WTC11 (cell line): ENCODE data around the gene TTC7B. TPM values are rescaled to one million over a fixed set of nuclear protein-coding genes. Genes with fewer than 3 reads are reported as not detected.
"Not testable (repeated sequence)": the region's sequence is repeated elsewhere in the genome, so short reads cannot be mapped to it uniquely, and the experiment has no call there.

Experiments used
- ATAC-seq: fragments of 200-7000 bp; cut with Tn5 transposase; 2 replicates; pipeline ENCODE4 v1.10.0; 2021; ENCODE audit warnings: mild to moderate bottlenecking, moderate library complexity
- CTCF ChIA-PET: fragments of 300-600 bp; sonication (Branson Sonifier 250); formaldehyde crosslinking; loops from one replicate; lab custom pipeline; 2021; ENCODE audit warnings: antibody characterized with exemption; lab: Charles Lee
- POLR2A ChIA-PET: fragments of 350-600 bp; sonication (Branson Sonifier 250); formaldehyde crosslinking; loops from one replicate; lab custom pipeline; 2021; ENCODE audit warnings: antibody characterized with exemption; lab: Charles Lee
- DNase-seq: peaks from one replicate; pipeline ENCODE4 v3.0.0; 2021; ENCODE audit warnings: low spot score
- H3K27ac Mint-ChIP-seq: 2 replicates; pipeline ENCODE4 v1.8.0; 2021; ENCODE audit warnings: mixed read lengths
- H3K27me3 Mint-ChIP-seq: 2 replicates; pipeline ENCODE4 v1.8.0; 2021; ENCODE audit warnings: low read depth, mild to moderate bottlenecking, moderate library complexity, mixed read lengths
- H3K36me3 Mint-ChIP-seq: 2 replicates; pipeline ENCODE4 v1.8.0; 2021; ENCODE audit warnings: mixed read lengths
- H3K4me1 Mint-ChIP-seq: 2 replicates; pipeline ENCODE4 v1.8.0; 2022; ENCODE audit warnings: mixed read lengths
- H3K4me3 Mint-ChIP-seq: 2 replicates; pipeline ENCODE4 v1.8.0; 2021; ENCODE audit warnings: mild to moderate bottlenecking, moderate library complexity, mixed read lengths
- H3K9me3 Mint-ChIP-seq: 2 replicates; pipeline ENCODE4 v1.8.0; 2021; ENCODE audit warnings: mixed read lengths
- GRHL2 ChIP-seq: fragments of 250-450 bp; sonication (Bioruptor Pico); IDR thresholded peaks from 2 replicates; pipeline ENCODE4 v1.8.0; 2022; ENCODE audit warnings: mild to moderate bottlenecking, moderate library complexity; ENCODE audit not compliant: insufficient replicate concordance, severe bottlenecking
- HMGA2 ChIP-seq: fragments of 250-450 bp; sonication (Bioruptor Pico); IDR thresholded peaks from 2 replicates; pipeline ENCODE4 v1.4.0; 2021; ENCODE audit warnings: mild to moderate bottlenecking, moderate library complexity
- NFYB ChIP-seq: sonication (generic); formaldehyde crosslinking; conservative IDR thresholded peaks from 2 replicates; pipeline ENCODE4 v1.8.0; 2022; ENCODE audit warnings: low read depth, missing genetic modification reagents
- OVOL2 ChIP-seq: fragments of 250-450 bp; sonication (Bioruptor Pico); IDR thresholded peaks from 2 replicates; pipeline ENCODE4 v1.9.0; 2021; ENCODE audit warnings: mild to moderate bottlenecking, borderline replicate concordance
- PRRX2 ChIP-seq: fragments of 250-450 bp; sonication (Bioruptor Pico); IDR thresholded peaks from 2 replicates; pipeline ENCODE4 v1.8.0; 2021; ENCODE audit warnings: mild to moderate bottlenecking
- TEAD1 ChIP-seq: sonication (generic); formaldehyde crosslinking; IDR thresholded peaks from 2 replicates; pipeline ENCODE4 v1.8.0; 2022; ENCODE audit warnings: mild to moderate bottlenecking, missing genetic modification reagents
- TP53 ChIP-seq: sonication (generic); formaldehyde crosslinking; IDR thresholded peaks from 2 replicates; pipeline ENCODE4 v1.8.1; 2023; ENCODE audit warnings: mild to moderate bottlenecking, missing genetic modification reagents
- ZNF219 ChIP-seq: sonication (generic); formaldehyde crosslinking; IDR thresholded peaks from 2 replicates; pipeline ENCODE4 v1.8.0; 2023; ENCODE audit warnings: missing genetic modification reagents, mild to moderate bottlenecking, borderline replicate concordance
- total RNA-seq: library from RNA; stranded (reverse); gene quantifications from 3 replicates; pipeline ENCODE4 v1.2.3, GENCODE V29; 2021
- TF ChIP-seq, protein P1 (sequence below): fragments of 250-450 bp; sonication (Bioruptor Pico); IDR thresholded peaks from 2 replicates; pipeline ENCODE4 v1.9.0; 2021; ENCODE audit warnings: mild to moderate bottlenecking, borderline replicate concordance
- TF ChIP-seq, protein P2 (sequence below): sonication (generic); formaldehyde crosslinking; IDR thresholded peaks from 2 replicates; pipeline ENCODE4 v1.8.0; 2023; ENCODE audit warnings: mild to moderate bottlenecking, missing genetic modification reagents
- TF ChIP-seq, protein P3 (sequence below): fragments of 250-450 bp; sonication (Bioruptor Pico); IDR thresholded peaks from 2 replicates; pipeline ENCODE4 v1.9.0; 2021; ENCODE audit warnings: mild to moderate bottlenecking
- TF ChIP-seq, protein P4 (sequence below): fragments of 200-600 bp; IDR thresholded peaks from 2 replicates; pipeline ENCODE4 v1.8.0; 2022; ENCODE audit warnings: antibody characterized with exemption
- TF ChIP-seq, protein P5 (sequence below): sonication (generic); formaldehyde crosslinking; IDR thresholded peaks from 2 replicates; pipeline ENCODE4 v1.8.1; 2023; ENCODE audit warnings: mild to moderate bottlenecking, missing genetic modification reagents, moderate library complexity

Gene TTC7B
- total RNA-seq, 1 experiment from 2014 or later, result 27.6 TPM

DNA sequence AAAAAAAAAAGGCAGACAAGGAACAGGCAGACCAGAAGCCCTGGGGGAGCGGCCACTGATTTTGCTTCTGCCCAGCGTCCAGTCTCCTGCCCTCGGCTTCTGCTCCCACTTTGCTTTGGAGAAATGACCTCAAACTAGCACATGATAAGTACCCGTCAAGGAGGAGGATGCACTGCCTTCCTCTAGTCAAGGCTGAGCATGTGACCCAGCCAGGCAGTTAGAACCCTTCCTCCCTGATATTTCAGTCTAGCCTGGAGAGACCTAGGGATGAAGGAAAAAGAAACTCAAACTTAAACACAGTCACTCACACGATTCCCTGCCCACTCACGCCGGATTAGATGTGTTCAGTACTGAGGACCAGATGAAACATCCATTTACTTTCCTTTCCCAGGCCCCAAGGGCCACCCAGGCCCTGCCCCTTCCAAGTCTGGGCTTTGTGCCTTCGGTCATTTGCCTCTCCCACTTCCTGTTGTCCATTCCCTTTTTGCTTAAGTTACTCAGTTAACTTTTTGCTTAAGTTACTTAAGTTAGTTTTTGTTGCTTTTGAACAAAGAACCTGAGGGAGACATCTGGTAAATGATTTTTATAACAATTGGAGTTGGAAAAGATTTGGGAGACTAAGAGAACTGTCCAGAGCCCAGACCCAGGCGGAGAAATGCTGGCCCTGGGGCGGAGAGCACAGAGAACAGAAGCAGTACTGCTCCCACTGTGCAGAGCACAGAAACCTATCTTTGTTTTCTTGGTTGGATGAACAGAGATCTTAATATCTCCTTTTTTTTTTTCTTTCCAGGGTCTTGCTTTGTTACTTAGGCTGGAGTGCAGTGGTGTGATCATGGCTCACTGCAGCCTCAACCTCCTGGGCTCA, 23.0 kb upstream of the TTC7B start (continued):
- TF ChIP-seq, protein P1, sequence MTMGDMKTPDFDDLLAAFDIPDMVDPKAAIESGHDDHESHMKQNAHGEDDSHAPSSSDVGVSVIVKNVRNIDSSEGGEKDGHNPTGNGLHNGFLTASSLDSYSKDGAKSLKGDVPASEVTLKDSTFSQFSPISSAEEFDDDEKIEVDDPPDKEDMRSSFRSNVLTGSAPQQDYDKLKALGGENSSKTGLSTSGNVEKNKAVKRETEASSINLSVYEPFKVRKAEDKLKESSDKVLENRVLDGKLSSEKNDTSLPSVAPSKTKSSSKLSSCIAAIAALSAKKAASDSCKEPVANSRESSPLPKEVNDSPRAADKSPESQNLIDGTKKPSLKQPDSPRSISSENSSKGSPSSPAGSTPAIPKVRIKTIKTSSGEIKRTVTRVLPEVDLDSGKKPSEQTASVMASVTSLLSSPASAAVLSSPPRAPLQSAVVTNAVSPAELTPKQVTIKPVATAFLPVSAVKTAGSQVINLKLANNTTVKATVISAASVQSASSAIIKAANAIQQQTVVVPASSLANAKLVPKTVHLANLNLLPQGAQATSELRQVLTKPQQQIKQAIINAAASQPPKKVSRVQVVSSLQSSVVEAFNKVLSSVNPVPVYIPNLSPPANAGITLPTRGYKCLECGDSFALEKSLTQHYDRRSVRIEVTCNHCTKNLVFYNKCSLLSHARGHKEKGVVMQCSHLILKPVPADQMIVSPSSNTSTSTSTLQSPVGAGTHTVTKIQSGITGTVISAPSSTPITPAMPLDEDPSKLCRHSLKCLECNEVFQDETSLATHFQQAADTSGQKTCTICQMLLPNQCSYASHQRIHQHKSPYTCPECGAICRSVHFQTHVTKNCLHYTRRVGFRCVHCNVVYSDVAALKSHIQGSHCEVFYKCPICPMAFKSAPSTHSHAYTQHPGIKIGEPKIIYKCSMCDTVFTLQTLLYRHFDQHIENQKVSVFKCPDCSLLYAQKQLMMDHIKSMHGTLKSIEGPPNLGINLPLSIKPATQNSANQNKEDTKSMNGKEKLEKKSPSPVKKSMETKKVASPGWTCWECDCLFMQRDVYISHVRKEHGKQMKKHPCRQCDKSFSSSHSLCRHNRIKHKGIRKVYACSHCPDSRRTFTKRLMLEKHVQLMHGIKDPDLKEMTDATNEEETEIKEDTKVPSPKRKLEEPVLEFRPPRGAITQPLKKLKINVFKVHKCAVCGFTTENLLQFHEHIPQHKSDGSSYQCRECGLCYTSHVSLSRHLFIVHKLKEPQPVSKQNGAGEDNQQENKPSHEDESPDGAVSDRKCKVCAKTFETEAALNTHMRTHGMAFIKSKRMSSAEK (CRISPR knock-in tag), result no peak
- TF ChIP-seq, protein P2, sequence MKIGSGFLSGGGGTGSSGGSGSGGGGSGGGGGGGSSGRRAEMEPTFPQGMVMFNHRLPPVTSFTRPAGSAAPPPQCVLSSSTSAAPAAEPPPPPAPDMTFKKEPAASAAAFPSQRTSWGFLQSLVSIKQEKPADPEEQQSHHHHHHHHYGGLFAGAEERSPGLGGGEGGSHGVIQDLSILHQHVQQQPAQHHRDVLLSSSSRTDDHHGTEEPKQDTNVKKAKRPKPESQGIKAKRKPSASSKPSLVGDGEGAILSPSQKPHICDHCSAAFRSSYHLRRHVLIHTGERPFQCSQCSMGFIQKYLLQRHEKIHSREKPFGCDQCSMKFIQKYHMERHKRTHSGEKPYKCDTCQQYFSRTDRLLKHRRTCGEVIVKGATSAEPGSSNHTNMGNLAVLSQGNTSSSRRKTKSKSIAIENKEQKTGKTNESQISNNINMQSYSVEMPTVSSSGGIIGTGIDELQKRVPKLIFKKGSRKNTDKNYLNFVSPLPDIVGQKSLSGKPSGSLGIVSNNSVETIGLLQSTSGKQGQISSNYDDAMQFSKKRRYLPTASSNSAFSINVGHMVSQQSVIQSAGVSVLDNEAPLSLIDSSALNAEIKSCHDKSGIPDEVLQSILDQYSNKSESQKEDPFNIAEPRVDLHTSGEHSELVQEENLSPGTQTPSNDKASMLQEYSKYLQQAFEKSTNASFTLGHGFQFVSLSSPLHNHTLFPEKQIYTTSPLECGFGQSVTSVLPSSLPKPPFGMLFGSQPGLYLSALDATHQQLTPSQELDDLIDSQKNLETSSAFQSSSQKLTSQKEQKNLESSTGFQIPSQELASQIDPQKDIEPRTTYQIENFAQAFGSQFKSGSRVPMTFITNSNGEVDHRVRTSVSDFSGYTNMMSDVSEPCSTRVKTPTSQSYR, result no peak
- TF ChIP-seq, protein P3, sequence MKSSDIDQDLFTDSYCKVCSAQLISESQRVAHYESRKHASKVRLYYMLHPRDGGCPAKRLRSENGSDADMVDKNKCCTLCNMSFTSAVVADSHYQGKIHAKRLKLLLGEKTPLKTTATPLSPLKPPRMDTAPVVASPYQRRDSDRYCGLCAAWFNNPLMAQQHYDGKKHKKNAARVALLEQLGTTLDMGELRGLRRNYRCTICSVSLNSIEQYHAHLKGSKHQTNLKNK, result no peak

DNA sequence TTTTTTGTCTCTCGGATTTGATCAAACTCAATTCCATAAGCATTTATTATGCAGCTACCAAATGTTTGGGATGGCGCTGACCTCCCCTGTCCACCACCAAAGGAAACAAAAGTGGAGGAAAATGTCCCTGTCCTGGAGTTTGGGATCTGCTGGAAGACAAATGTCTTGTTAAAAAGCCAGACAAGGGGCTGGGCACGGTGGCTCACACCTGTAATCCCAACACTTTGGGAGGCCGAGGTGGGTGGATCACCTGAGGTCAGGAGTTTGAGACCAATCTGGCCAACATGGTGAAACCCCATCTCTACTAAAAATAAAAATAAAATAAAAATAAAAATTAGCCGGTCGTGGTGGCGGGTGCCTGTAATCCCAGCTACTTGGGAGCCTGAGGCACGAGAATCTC, 22.3 kb upstream of the TTC7B start:
- DNase-seq, H3K9me3 Mint-ChIP-seq, H3K27me3 Mint-ChIP-seq, H3K4me1 Mint-ChIP-seq, H3K36me3 Mint-ChIP-seq, ATAC-seq, H3K27ac Mint-ChIP-seq, H3K4me3 Mint-ChIP-seq, POLR2A ChIA-PET: not testable (repeated sequence)
- CTCF ChIA-PET, result interaction anchor here (0.7 kb wide), 1 partner anchor 889 kb away, joined by 5 read pairs; no protein-coding TSS in a partner anchor

DNA sequence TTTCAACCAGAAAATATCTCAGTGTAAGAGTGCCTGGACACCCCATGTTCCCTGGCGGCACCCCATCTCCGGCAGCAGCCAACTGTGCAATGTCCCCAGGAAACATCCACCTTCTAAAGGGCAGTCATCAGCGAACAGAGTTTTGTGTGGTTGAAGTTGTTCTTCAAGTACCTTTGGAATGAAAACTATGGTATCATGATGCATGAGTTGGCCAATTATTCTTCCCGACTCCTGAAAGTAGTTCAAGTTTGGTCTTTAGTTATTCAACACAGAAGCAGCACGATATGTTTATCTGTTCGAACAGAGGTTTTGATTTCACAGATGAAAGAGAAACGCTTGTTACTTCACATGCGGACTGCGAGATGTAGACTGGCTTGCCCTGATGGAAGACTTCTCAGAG, 21.1 kb upstream of the TTC7B start:
- Mint-ChIP-seq H3K27me3 (no peaks in the 10 kb centered on the region; the same call in 1 of the 2 replicates), H3K36me3 (no peaks in the 10 kb centered on the region), H3K9me3 (peaks cover 10% of the 10 kb centered on the region; the same call in 1 of the 2 replicates), H3K4me3 (no peak overlapping the region), H3K27ac (no peak overlapping the region), H3K4me1 (peaks cover 3% of the 10 kb centered on the region; the same call in 1 of the 2 replicates)
- no peak for DNase-seq
- no peak for ATAC-seq
- POLR2A ChIA-PET, result no interaction called here
- CTCF ChIA-PET, result interaction anchor here (1.4 kb wide), 1 partner anchor 21 kb away, joined by 3 read pairs; no protein-coding TSS in a partner anchor
- TF ChIP-seq, protein P4, sequence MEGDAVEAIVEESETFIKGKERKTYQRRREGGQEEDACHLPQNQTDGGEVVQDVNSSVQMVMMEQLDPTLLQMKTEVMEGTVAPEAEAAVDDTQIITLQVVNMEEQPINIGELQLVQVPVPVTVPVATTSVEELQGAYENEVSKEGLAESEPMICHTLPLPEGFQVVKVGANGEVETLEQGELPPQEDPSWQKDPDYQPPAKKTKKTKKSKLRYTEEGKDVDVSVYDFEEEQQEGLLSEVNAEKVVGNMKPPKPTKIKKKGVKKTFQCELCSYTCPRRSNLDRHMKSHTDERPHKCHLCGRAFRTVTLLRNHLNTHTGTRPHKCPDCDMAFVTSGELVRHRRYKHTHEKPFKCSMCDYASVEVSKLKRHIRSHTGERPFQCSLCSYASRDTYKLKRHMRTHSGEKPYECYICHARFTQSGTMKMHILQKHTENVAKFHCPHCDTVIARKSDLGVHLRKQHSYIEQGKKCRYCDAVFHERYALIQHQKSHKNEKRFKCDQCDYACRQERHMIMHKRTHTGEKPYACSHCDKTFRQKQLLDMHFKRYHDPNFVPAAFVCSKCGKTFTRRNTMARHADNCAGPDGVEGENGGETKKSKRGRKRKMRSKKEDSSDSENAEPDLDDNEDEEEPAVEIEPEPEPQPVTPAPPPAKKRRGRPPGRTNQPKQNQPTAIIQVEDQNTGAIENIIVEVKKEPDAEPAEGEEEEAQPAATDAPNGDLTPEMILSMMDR, result no peak
- TF ChIP-seq NFYB (CRISPR knock-in tag), result no peak
- no peak for TF ChIP-seq OVOL2 (CRISPR knock-in tag)
- no peak for TF ChIP-seq PRRX2
- TF ChIP-seq, protein P5, sequence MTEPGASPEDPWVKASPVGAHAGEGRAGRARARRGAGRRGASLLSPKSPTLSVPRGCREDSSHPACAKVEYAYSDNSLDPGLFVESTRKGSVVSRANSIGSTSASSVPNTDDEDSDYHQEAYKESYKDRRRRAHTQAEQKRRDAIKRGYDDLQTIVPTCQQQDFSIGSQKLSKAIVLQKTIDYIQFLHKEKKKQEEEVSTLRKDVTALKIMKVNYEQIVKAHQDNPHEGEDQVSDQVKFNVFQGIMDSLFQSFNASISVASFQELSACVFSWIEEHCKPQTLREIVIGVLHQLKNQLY (CRISPR knock-in tag), result no peak
- no peak for TF ChIP-seq TEAD1
- no peak for TF ChIP-seq GRHL2
- no peak for TF ChIP-seq TP53 (CRISPR knock-in tag)
- no peak for TF ChIP-seq ZNF219
- TF ChIP-seq HMGA2 (CRISPR knock-in tag), result no peak
